ENCODE measurements around the gene NHP2.
"Not testable (repeated sequence)": the region's sequence is repeated elsewhere in the genome, so short reads cannot be mapped to it uniquely, and the experiment has no call there.

The NHP2 gene

GRCh38 chr5:178130234-178130575 is 23.5 kb downstream of the NHP2 start:
- not testable (repeated sequence) for DNase-seq

DNA sequence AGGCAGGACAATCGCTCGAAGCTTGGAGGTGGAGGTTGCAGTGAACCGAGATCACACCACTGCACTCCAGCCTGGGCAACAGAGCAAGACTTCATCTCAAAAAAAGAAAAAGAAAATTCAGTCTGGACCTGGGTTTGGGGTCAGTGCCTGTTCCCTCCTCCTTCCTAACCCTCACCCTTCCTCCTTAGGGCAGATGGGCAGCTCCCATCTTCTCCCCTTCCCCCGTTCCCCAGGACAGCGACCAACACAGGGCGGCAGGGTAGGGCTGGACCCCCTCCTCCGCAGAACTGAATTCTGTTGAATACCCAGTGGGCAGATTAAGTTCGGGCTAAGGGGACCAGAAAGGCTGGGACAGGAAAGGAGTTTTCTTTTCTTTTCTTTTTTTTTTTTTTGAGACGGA is 24.4 kb downstream of the NHP2 start:
- no peak for DNase-seq

DNA sequence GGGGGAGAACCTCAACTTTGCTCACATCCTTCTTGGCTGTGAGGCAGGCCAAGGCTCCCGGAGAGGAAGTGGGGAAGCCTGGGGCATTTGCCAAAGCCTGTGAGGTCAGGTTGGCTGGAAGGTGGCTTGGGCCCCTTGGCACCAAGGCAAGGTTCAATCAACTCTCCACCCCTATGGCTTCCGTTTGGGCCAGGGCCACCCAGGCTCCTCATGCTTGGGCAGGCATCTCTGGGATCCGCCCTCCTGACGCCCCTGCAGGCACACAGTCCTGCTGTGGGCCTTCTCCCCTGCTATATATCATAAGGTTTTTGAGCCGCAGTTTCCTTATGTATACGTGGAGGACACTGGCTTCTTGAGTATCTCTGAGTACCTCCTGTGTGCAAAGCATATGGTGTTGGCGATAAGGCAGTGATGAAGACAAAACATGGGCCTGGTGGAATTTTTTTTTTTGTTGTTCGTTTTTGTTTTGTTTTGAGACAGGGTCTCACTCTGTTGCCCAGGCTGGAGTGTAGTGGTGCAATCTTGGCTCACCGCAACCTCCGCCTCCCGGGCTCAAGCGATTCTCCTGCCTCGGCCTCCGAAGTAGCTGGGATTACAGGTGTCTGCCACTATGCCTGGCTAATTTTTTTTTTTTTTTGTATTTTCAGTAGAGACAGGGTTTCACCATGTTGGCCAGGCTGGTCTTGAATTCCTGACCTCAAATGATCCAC is 26.2 kb downstream of the NHP2 start:
- DNase-seq: not testable (repeated sequence)

GRCh38 chr5:178126556-178126955 is 27.1 kb downstream of the NHP2 start:
- no peak for DNase-seq

- DNase-seq: no peak
Observed at GRCh38 chr5:178125253-178125906, 28.3 kb downstream of the NHP2 start.

GRCh38 chr5:178123966-178124925 is 29.4 kb downstream of the NHP2 start:
- DNase-seq: no peak

DNA sequence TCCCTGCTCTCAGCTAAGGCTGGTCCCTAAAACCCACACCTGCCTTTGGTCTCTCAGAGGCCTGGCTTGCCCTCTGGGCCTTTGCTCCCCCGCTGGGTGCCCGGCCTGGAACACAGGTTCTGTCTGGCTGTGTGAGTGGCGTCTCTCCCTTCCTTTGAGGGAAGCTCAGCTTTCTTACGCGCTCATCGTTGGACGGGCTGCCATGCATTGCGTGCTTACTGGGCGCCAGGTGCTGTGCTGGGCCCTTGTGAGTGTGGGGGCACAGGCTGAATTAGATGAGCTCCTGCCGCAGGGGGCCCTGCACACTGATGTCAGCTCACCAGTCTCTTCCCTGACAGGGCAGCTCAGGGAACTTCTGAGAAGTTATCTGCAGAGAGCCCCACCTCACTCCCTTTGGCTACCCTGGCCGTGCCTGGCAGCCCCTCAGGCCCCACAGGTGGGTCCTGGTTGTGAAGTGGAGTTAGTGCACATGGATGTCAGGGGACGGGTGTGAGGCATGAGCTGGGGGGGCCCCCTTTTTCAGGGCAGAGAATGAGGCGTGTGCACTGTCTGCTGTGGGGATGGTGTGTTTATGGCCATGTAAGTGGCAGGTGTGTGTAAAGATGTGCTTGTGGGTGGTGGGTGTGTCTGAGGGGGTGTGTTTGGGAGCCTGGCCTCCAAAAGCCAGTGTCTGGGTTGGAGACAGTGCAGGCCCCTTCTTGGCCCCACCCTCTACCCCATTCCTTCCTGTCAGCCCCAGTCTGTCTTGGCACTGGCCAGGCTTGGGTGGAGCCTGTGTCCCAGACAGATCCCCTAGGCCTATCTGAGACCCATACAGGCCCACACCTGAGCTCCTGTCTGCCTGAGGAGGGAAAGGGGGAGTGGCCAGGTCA is 30.4 kb downstream of the NHP2 start:
- no peak for DNase-seq

GRCh38 chr5:178122346-178122745 is 31.3 kb downstream of the NHP2 start:
- no peak for DNase-seq

DNA sequence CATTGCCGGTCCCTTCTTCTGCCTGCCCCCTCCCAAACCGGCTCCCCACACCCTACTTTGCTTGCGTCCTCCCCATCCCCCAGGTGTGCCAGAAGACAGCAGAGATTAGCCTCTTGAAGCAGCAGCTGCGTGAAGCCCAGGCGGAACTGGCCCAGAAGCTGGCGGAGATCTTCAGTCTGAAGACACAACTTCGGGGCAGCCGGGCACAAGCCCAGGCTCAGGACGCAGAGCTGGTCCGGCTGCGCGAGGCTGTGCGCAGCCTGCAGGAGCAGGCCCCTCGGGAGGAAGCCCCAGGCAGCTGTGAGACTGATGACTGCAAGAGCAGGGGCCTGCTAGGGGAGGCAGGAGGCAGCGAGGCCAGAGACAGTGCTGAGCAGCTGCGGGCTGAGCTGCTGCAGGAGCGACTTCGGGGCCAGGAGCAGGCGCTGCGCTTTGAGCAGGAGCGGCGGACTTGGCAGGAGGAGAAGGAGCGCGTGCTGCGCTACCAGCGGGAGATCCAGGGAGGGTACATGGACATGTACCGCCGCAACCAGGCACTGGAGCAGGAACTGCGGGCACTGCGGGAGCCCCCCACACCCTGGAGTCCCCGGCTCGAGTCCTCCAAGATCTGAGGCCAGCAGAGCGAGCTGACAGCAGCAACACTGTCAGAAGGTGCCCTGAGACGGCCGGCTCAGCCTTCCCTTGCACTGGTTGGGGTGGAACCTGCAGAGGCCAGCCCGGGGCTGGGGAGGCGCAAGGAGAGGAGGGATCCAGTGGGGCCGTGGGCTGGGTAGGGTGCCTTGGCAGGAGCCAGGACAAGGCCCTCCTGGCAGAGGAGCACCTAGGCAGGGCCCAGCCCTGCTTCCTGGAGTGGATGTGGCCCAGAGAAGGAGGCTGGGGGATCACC is 32.1 kb downstream of the NHP2 start:
- DNase-seq: no peak

GRCh38 chr5:178120607-178121357 is 32.9 kb downstream of the NHP2 start:
- DNase-seq: no peak

- DNase-seq: no peak
Observed at GRCh38 chr5:178119915-178120606, 33.6 kb downstream of the NHP2 start.

GRCh38 chr5:178117923-178118701 is 35.6 kb downstream of the NHP2 start:
- no peak for DNase-seq

GRCh38 chr5:178116143-178116885 is 37.4 kb downstream of the NHP2 start:
- DNase-seq: no peak

DNA sequence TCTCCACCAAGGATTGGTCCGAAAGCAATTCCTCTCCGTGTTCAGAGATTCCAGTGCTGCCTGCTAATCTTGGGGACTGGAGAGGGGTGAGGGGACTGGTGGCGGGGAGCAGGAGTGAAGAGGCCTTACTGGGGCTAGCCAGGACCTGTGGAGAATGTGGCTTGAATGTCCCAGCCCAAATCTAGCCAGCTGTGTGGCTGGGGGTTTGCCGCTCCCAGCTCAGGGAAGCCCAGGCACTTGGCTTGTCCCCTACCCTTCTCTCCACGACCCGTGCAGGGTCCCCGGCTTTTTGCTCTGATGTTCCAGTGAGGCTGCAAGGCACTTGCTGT is 37.9 kb downstream of the NHP2 start:
- no peak for DNase-seq

- DNase-seq: no peak
Observed at GRCh38 chr5:178115136-178115813, 38.4 kb downstream of the NHP2 start.

- no peak for DNase-seq
Observed at GRCh38 chr5:178114325-178115135, 39.2 kb downstream of the NHP2 start.

DNA sequence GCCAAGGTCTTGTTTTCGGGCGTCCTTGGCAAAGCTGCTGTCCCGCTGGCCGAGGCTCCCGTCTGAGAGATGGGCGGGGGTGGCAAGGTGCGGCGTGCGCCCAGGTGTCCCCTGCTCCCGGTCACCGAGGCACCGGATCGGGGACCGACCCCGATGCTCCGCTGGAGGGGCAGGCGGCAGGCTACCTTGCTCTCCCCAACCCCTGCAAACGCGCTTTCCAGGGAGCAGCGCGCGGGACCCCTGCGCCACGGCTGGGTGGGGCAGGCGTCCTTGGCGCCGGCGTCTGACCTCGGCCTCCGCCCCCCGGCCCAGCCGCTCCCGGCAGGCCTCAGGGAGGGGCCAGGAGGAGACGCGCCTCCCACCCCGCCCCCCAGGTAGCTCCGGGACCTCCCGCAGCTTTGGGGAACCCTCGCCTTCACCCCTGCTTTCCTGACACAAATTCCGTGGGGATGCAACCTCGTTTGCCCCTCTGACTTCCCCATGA is 39.8 kb downstream of the NHP2 start:
- no peak for DNase-seq

Data from NCI-H446 treated with DMSO at 0.1 percent for 48 hours (cell line).